ENCODE results near the gene ERMARD.
A peak's percentile ranks its signal among the peaks of the same experiment; 100 is the strongest.

Gene ERMARD

GRCh38 chr6:169751242-169752073, at the start of gene ERMARD, which contains the start of gene DYNLT2:
ERMARD (plus strand) TSS chr6:169751622; CDS start chr6:169751658, 36 bp downstream.
DYNLT2 (minus strand) TSS chr6:169751572; CDS start chr6:169751458, 114 bp downstream.
- peak; percentile 94 for DNase-seq (ENCODE audit: low spot score)

- peak; percentile 97 for DNase-seq (ENCODE audit: low spot score)
These were observed 49.2 kb upstream of the ERMARD start, which contains the start of the genes C6orf120 and WDR27 for GRCh38 chr6:169701954-169702839. C6orf120 (plus strand) TSS chr6:169702126; CDS start chr6:169702460, 334 bp downstream. WDR27 (minus strand) TSS chr6:169702029; CDS start chr6:169689005, 13,024 bp downstream.

- no peak for DNase-seq (ENCODE audit: low spot score)
These were observed 48.6 kb upstream of the ERMARD start for GRCh38 chr6:169702840-169703246.

GRCh38 chr6:169707772-169708171, 43.6 kb upstream of the ERMARD start:
- no peak for DNase-seq (ENCODE audit: low spot score)

GRCh38 chr6:169709293-169709692, 42.1 kb upstream of the ERMARD start:
- DNase-seq (ENCODE audit: low spot score): no peak

GRCh38 chr6:169710009-169710408, 41.4 kb upstream of the ERMARD start:
- no peak for DNase-seq (ENCODE audit: low spot score)

GRCh38 chr6:169714178-169714577, 37.2 kb upstream of the ERMARD start:
- no peak for DNase-seq (ENCODE audit: low spot score)

GRCh38 chr6:169714595-169714994, 36.8 kb upstream of the ERMARD start:
- no peak for DNase-seq (ENCODE audit: low spot score)

GRCh38 chr6:169719117-169719516, 32.3 kb upstream of the ERMARD start:
- DNase-seq (ENCODE audit: low spot score): no peak

GRCh38 chr6:169720207-169720855, 31.1 kb upstream of the ERMARD start:
- DNase-seq (ENCODE audit: low spot score): no peak

GRCh38 chr6:169722362-169723199, 28.8 kb upstream of the ERMARD start:
- DNase-seq (ENCODE audit: low spot score): peak; percentile 55

GRCh38 chr6:169723200-169723909, 28.1 kb upstream of the ERMARD start:
- peak; percentile 37 for DNase-seq (ENCODE audit: low spot score)

GRCh38 chr6:169723991-169724493, 27.4 kb upstream of the ERMARD start:
- DNase-seq (ENCODE audit: low spot score): peak; percentile 39

- DNase-seq (ENCODE audit: low spot score): peak; percentile 76
These were observed 26.8 kb upstream of the ERMARD start, which contains the start of gene PHF10 for GRCh38 chr6:169724494-169725124. PHF10 (minus strand) TSS chr6:169724500; CDS start chr6:169723931, 569 bp downstream.

GRCh38 chr6:169725125-169726048, 26.0 kb upstream of the ERMARD start:
- DNase-seq (ENCODE audit: low spot score): peak; percentile 76

GRCh38 chr6:169726049-169726400, 25.4 kb upstream of the ERMARD start:
- DNase-seq (ENCODE audit: low spot score): no peak

GRCh38 chr6:169726963-169727362, 24.5 kb upstream of the ERMARD start:
- no peak for DNase-seq (ENCODE audit: low spot score)

- no peak for DNase-seq (ENCODE audit: low spot score)
These were observed 21.5 kb upstream of the ERMARD start for GRCh38 chr6:169729961-169730360.
